LNCAP (cell line): ENCODE results near the gene PLXDC2.

Experiments
- TF ChIP-seq, protein P1 (sequence below): fragments of 450-650 bp; IDR thresholded peaks from 2 replicates; pipeline ENCODE4 v1.5.1; 2017; ENCODE audit warnings: mild to moderate bottlenecking

PLXDC2 gene

DNA sequence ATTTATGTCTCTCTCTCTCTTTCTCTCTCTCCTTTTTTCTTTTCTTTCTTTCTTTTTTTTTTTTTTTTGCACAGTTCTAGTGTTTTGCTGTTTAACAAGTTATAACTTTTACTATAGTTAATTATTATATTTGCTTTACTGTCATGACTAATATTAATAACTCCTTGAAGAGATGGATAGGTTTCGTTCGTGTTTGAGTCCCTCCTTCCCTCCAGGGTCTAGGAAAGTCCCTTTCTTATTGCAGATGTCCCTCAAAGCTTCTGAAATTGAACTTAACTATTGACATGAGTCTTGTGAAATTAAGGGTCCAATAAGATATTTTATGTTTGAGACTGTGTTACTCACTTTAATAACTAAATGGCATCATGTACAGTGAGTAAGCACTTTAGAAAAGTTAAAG is 131.4 kb downstream of the PLXDC2 start:
- TF ChIP-seq, protein P1, sequence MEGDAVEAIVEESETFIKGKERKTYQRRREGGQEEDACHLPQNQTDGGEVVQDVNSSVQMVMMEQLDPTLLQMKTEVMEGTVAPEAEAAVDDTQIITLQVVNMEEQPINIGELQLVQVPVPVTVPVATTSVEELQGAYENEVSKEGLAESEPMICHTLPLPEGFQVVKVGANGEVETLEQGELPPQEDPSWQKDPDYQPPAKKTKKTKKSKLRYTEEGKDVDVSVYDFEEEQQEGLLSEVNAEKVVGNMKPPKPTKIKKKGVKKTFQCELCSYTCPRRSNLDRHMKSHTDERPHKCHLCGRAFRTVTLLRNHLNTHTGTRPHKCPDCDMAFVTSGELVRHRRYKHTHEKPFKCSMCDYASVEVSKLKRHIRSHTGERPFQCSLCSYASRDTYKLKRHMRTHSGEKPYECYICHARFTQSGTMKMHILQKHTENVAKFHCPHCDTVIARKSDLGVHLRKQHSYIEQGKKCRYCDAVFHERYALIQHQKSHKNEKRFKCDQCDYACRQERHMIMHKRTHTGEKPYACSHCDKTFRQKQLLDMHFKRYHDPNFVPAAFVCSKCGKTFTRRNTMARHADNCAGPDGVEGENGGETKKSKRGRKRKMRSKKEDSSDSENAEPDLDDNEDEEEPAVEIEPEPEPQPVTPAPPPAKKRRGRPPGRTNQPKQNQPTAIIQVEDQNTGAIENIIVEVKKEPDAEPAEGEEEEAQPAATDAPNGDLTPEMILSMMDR, result no peak

DNA sequence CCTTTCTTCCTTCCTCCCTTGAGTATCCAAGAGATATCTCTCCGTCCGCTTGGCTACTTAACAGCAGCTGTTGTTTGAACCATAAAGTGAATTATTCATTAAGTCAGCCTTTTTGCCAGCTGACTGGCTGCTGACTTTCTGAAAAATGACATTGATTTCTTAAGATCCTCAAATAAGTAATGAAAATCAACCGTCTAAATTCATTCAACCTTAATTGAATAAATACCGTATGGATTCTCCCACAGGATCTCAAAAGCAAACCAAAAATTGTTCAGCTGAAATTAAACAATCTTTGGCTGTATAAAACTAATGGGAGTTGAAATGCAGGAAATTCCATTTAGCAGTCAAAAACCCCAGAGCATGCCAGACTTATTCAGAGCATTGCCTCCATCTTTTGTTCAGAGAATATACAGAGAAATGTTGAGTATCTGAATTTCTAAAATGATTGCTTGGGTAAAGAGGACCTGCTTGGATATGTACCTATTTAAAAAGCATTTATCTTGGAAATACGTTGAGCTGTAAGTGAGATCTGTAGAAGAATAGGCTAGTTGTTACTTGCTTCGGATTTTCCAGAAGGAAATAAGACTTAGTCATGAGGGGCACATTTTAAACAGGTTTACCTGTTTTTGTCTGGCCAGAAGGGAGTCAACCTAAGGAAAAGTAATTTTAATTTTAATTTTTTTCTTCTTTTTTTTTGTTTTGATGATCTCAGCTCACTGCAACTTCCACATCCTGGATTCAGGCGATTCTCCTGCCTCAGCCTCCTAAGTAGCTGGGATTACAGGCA is 136.2 kb downstream of the PLXDC2 start:
- TF ChIP-seq, protein P1, result no peak

DNA sequence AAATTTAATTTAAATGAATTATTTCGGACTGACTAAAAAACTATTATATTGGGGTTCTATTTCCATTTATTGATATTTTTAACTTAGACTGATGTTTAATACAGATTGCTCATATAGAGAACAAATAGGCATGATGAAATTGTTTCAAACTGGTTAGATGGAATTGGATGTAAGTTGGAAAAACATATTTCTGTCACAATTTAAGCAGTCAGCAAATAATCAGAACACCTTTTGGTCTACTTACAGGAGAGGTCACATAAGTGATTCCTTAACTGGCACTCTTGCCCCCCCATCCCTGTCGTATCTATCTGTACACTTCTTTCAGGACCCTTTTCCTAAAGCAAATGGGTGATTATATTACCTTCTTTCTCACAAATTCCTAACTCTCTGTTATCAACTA is 138.4 kb downstream of the PLXDC2 start:
- TF ChIP-seq, protein P1, result no peak

DNA sequence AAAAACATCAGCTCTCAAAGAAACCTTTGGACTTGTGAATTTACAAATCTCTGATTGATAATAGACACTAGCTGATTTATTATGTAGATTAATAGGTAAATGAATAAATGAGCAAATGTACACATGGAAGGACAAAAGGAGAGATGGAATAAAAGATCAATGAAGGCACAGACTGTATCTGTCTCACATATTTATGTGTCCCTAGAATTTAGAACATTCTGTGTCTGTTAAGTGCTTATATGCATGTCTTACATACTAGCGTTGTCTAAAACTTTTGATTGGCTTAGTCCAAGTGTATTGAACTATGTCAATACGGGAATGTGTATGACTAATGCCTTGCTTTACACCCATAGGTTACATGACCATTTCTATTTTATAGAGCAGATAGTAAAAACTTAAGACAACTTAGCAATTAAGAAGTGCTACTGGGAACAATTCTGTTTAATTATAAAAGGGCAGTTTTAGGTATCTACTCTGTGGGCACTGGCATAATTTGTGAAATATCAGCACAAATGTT is 140.3 kb downstream of the PLXDC2 start:
- TF ChIP-seq, protein P1, result no peak

DNA sequence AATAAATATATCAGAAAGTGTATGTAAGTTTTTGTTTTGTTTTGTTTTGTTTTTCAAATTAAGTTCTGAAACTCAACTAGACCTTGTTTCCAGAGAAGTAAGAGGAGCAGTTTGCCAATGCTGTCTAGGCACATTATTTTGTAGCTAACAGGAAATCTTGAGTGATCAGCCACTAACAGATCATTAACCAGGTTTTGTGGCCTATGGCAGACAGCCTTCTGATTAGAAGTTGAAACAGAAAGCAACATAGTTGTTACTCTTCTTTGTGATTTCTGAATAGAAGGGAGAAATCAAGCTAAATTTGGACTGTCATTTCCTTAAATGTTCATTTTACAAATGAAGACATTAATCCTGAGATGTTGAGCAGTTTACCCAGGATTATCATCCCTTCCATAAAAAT is 142.6 kb downstream of the PLXDC2 start:
- TF ChIP-seq, protein P1, result no peak

DNA sequence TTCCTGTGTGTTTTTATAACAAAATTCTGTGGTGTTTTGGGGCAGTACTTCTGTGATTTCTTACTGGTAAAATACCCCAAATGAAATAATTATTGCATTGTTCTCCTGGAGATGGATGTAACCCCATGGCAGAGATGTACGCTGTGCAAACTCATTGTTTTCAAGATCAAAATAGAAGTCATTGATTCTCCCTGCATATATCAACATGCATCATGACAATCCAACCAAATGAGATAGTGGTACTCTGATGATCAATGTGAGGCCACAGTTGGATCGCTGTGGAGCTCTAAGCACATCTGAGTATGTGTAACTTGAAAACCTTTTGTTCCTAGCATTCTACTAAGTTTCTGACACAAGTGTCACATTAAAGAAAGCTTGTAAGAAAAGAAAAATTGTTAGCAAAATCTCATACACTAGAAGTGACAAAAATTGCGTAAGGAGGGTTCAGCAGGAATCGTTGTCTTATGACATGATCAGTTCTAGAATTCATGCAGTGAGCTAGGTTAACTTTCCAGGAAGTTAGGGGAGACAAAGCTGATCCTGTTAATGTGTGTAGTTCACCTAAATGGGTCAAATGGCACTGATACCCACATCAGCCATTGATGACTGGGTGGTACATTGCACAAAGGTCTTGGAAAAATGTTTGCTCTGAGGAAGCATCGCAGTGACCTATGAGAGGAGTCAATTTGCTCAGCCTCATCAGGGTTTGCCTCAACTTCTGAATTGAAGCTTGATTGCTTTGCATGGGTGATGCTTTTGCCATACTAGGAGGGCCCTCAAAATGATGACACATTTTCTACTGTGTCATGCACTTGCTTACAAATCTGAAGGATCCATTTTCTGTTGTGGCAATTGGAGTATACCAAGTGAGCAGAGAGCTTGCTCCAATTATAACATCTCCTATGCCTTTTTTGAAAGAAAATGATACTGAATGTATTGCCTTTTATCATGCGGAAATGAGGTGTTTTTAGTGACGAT is 145.1 kb downstream of the PLXDC2 start:
- TF ChIP-seq, protein P1, result no peak

DNA sequence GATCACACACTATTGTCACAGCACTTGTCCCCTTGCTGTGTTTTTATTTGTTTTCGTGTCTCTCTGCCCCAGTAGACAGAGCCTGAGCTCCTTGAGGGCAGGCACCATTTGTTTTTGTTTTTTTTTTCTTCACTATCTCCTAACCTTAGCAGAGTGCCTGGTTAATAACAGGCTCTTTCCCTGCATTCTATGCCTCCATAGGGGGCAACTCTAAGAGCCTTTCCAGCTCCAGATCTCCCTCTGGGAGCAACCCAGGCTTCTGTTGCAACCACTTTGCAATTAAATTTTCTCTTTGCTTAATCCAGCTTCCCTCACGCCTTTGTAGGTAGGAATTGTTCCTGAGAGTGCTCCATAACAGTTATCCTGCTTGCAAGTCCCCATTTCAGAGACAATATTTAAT is 148.4 kb downstream of the PLXDC2 start:
- TF ChIP-seq, protein P1, result no peak
